H1 (cell line): Measurements from ENCODE around the gene BICDL1. TPM values are rescaled to one million over a fixed set of nuclear protein-coding genes. Genes with fewer than 3 reads are reported as not detected.

Source experiments
- CHD7 ChIP-seq: fragments of 300-600 bp; sonication (generic); IDR thresholded peaks from 2 replicates; pipeline ENCODE4 v1.7.1; 2012; ENCODE audit warnings: low read length, moderate library complexity, mild to moderate bottlenecking, inconsistent platforms; ENCODE audit not compliant: insufficient replicate concordance
- KDM4A ChIP-seq: IDR thresholded peaks from one replicate; pipeline ENCODE4 v1.7.1; 2012; ENCODE audit warnings: low read depth, mild to moderate bottlenecking, moderate library complexity, low read length, inconsistent platforms; ENCODE audit not compliant: severe bottlenecking
- RNF2 ChIP-seq: fragments of 200-900, 300-1000 bp; sonication (generic); IDR thresholded peaks from 2 replicates; pipeline ENCODE4 v1.7.1; 2016; ENCODE audit warnings: borderline replicate concordance, low read depth, mild to moderate bottlenecking, antibody characterized with exemption, low read length; ENCODE audit not compliant: poor library complexity, severe bottlenecking; ENCODE audit errors: missing control alignments
- polyA plus RNA-seq, 7 experiments: library from polyadenylated mRNA; depleted of rRNA in 3 of 7; stranded (reverse) in 5 of 7; unstranded in 2 of 7; fragments of >200 nt in 5 of 7; fragments of 200-250 nt in 2 of 7; gene quantifications; 1 replicate in 5 of 7; 2 replicates in 1 of 7; 4 replicates in 1 of 7; pipeline versions ENCODE4 v1.2.1 to v1.2.3, GENCODE V29; 2011 to 2013; ENCODE audit warnings: missing spikeins in 2 of 7, mixed read lengths in 2 of 7
- total RNA-seq: library from RNA; stranded (reverse); fragmentation: NEBNext Ultra II Directional; extraction: Animal tissue kit (Norgen Biotek cat#: 25700); gene quantifications from 2 replicates; pipeline ENCODE4 v1.2.1, GENCODE V29; 2021

BICDL1 gene
- total and polyA plus RNA-seq, 2 of the 8 experiments (the other 6 are each of a cell fraction or from before 2014, with no cell fraction given): 17.2 to 25.9 TPM

- TF ChIP-seq CHD7: no peak
- TF ChIP-seq KDM4A: no peak
- TF ChIP-seq RNF2: no peak
Observed at GRCh38 chr12:119990382-119990874, 1.4 kb downstream of the BICDL1 start (continued).
